H9 (cell line): ENCODE results near the gene UGT1A7. TPM values are rescaled to one million over a fixed set of nuclear protein-coding genes. Genes with fewer than 3 reads are reported as not detected.

ENCODE experiments used
- DNase-seq: peaks from one replicate; pipeline ENCODE4 v3.0.0-alpha.2; 2017
- H2AFZ ChIP-seq: one replicate; pipeline ENCODE4 v1.6.1; 2013; ENCODE audit warnings: mild to moderate bottlenecking, low read length, control low read depth, moderate library complexity
- H2AK5ac ChIP-seq: 2 replicates; pipeline ENCODE4 v1.6.1; 2013; ENCODE audit warnings: low read length, control low read depth, mixed read lengths; ENCODE audit not compliant: insufficient read length
- H2BK120ac ChIP-seq: one replicate; pipeline ENCODE4 v1.6.1; 2013; ENCODE audit warnings: low read depth, mild to moderate bottlenecking, low read length, control low read depth, inconsistent platforms; ENCODE audit not compliant: poor library complexity, severe bottlenecking
- H2BK12ac ChIP-seq: 2 replicates; pipeline ENCODE4 v1.6.1; 2013; ENCODE audit warnings: low read length, control low read depth, mixed read lengths, low read depth; ENCODE audit not compliant: insufficient read length
- H2BK15ac ChIP-seq: 2 replicates; pipeline ENCODE4 v1.6.1; 2013; ENCODE audit warnings: low read depth, low read length, control low read depth
- H2BK20ac ChIP-seq: one replicate; pipeline ENCODE4 v1.6.1; 2013; ENCODE audit warnings: low read depth, mild to moderate bottlenecking, low read length, control low read depth, inconsistent platforms; ENCODE audit not compliant: poor library complexity, severe bottlenecking
- H2BK5ac ChIP-seq: 2 replicates; pipeline ENCODE4 v1.6.1; 2013; ENCODE audit warnings: low read length, control low read depth, mixed read lengths; ENCODE audit not compliant: insufficient read length
- H3K14ac ChIP-seq: 2 replicates; pipeline ENCODE4 v1.6.1; 2013; ENCODE audit warnings: low read length, control low read depth; ENCODE audit not compliant: insufficient read depth
- H3K18ac ChIP-seq: 2 replicates; pipeline ENCODE4 v1.6.1; 2013; ENCODE audit warnings: low read depth, mild to moderate bottlenecking, mixed read lengths, low read length, control low read depth; ENCODE audit not compliant: insufficient read length
- H3K23ac ChIP-seq: 2 replicates; pipeline ENCODE4 v1.6.1; 2013; ENCODE audit warnings: low read length, control low read depth, mixed read lengths, low read depth; ENCODE audit not compliant: insufficient read length
- H3K23me2 ChIP-seq: 2 replicates; pipeline ENCODE4 v1.6.1; 2013; ENCODE audit warnings: low read depth, mild to moderate bottlenecking, mixed read lengths, low read length, control low read depth; ENCODE audit not compliant: insufficient read length, poor library complexity, severe bottlenecking
- H3K27ac ChIP-seq: 2 replicates; pipeline ENCODE4 v1.5.1; 2013; ENCODE audit warnings: low read length, control low read depth, mixed read lengths, low read depth; ENCODE audit not compliant: insufficient read length
- H3K27me3 ChIP-seq: 2 replicates; pipeline ENCODE4 v1.6.1; 2013; ENCODE audit warnings: low read length, control low read depth, inconsistent platforms; ENCODE audit not compliant: insufficient read depth
- H3K4ac ChIP-seq: 2 replicates; pipeline ENCODE4 v1.6.1; 2013; ENCODE audit warnings: low read depth, mild to moderate bottlenecking, control low read depth, inconsistent platforms, low read length, moderate library complexity
- H3K4me1 ChIP-seq: 2 replicates; pipeline ENCODE4 v1.6.1; 2013; ENCODE audit warnings: low read length, control low read depth, inconsistent platforms; ENCODE audit not compliant: insufficient read depth
- H3K4me2 ChIP-seq: 2 replicates; pipeline ENCODE4 v1.6.1; 2013; ENCODE audit warnings: low read length, control low read depth, mixed read lengths; ENCODE audit not compliant: insufficient read length, insufficient read depth
- H3K56ac ChIP-seq: 2 replicates; pipeline ENCODE4 v1.6.1; 2013; ENCODE audit warnings: low read depth, mild to moderate bottlenecking, mixed read lengths, low read length, control low read depth; ENCODE audit not compliant: insufficient read length
- H3K79me1 ChIP-seq: 2 replicates; pipeline ENCODE4 v1.6.1; 2013; ENCODE audit warnings: low read depth, mild to moderate bottlenecking, moderate library complexity, low read length, control low read depth, inconsistent platforms; ENCODE audit not compliant: insufficient read depth, poor library complexity, severe bottlenecking
- H3K79me2 ChIP-seq: 2 replicates; pipeline ENCODE4 v1.6.1; 2013; ENCODE audit warnings: low read length, control low read depth, inconsistent platforms; ENCODE audit not compliant: insufficient read depth
- H3K9ac ChIP-seq: 2 replicates; pipeline ENCODE4 v1.6.1; 2013; ENCODE audit warnings: low read length, control low read depth, mixed read lengths; ENCODE audit not compliant: insufficient read length; ENCODE audit errors: extremely low read depth
- H3K9me3 ChIP-seq: one replicate; pipeline ENCODE4 v1.6.1; 2013; ENCODE audit warnings: low read depth, low read length, inconsistent platforms; ENCODE audit not compliant: control insufficient read depth
- H3T11ph ChIP-seq: one replicate; pipeline ENCODE4 v1.6.1; 2013; ENCODE audit warnings: mild to moderate bottlenecking, low read length, control low read depth, inconsistent platforms
- H4K20me1 ChIP-seq: one replicate; pipeline ENCODE4 v1.6.1; 2013; ENCODE audit not compliant: control insufficient read depth, insufficient read length, insufficient read depth
- H4K5ac ChIP-seq: 2 replicates; pipeline ENCODE4 v1.6.1; 2013; ENCODE audit warnings: low read depth, mild to moderate bottlenecking, mixed read lengths, low read length, control low read depth; ENCODE audit not compliant: insufficient read length
- H4K8ac ChIP-seq: replicated peaks from 2 replicates; pipeline ENCODE4 v1.6.1; 2013; ENCODE audit warnings: low read length, control low read depth, mixed read lengths, low read depth; ENCODE audit not compliant: insufficient read length
- H4K91ac ChIP-seq: 2 replicates; pipeline ENCODE4 v1.6.1; 2013; ENCODE audit warnings: low read depth, mild to moderate bottlenecking, moderate library complexity, mixed read lengths, low read length, control low read depth; ENCODE audit not compliant: insufficient read length
- H3K27ac Mint-ChIP-seq, 3 experiments: 2 replicates in 2 of 3; 3 replicates in 1 of 3; pipeline ENCODE4 v1.8.0; 2020 to 2021; ENCODE audit warnings: mixed read lengths in 3 of 3, mild to moderate bottlenecking in 1 of 3, moderate library complexity in 1 of 3
- H3K27me3 Mint-ChIP-seq: 2 replicates; pipeline ENCODE4 v1.8.0; 2021; ENCODE audit warnings: low read depth, mild to moderate bottlenecking, moderate library complexity, mixed read lengths
- H3K36me3 Mint-ChIP-seq, 3 experiments: 2 replicates in 2 of 3; 3 replicates in 1 of 3; pipeline ENCODE4 v1.8.0; 2020 to 2021; ENCODE audit warnings: low read depth in 3 of 3, mixed read lengths in 3 of 3; ENCODE audit not compliant: insufficient read depth in 1 of 3
- H3K4me1 Mint-ChIP-seq, 2 experiments: 2 replicates each; pipeline ENCODE4 v1.8.0; 2020; ENCODE audit warnings: mixed read lengths in 2 of 2
- H3K4me3 Mint-ChIP-seq, 2 experiments: 2 replicates in 1 of 2; 3 replicates in 1 of 2; pipeline ENCODE4 v1.8.0; 2020 to 2021; ENCODE audit warnings: mild to moderate bottlenecking in 2 of 2, mixed read lengths in 2 of 2, moderate library complexity in 1 of 2
- H3K9me3 Mint-ChIP-seq, 2 experiments: 2 replicates in 1 of 2; 3 replicates in 1 of 2; pipeline ENCODE4 v1.8.0; 2020; ENCODE audit warnings: mild to moderate bottlenecking in 2 of 2, mixed read lengths in 2 of 2, moderate library complexity in 1 of 2
- CTCF ChIP-seq: fragments of 200-600 bp; sonication (generic); conservative IDR thresholded peaks from 3 replicates; pipeline ENCODE4 v1.8.0; 2021; ENCODE audit warnings: antibody characterized with exemption, mild to moderate bottlenecking
- WGBS: extraction: QIAGEN DNeasy Blood & Tissue Kit; methylation state at CpG from one replicate; pipeline ENCODE4 v1.1.7; 2013; ENCODE audit warnings: missing lambda C conversion rate, low lambda C conversion rate, mixed read lengths; ENCODE audit not compliant: insufficient read length; ENCODE audit errors: extremely low coverage; 5-methylcytosine and 5-hydroxymethylcytosine counted together
- total RNA-seq: library from RNA; stranded (reverse); gene quantifications from 2 replicates; pipeline ENCODE4 v1.2.1, GENCODE V29; 2021

The UGT1A7 gene
- total RNA-seq, 1 experiment from 2014 or later = not detected

GRCh38 chr2:233699424-233700027 is 17.8 kb downstream of the UGT1A7 start:
- DNase-seq = no peak
- Histone ChIP-seq H3K79me1 (no peaks in the 10 kb centered on the region), H2BK20ac (no peak overlapping the region), H4K20me1 (no peaks in the 10 kb centered on the region), H3K14ac (no peak overlapping the region), H2AFZ (no peak overlapping the region), H2BK12ac (no peak overlapping the region), H3K79me2 (no peaks in the 10 kb centered on the region), H2BK120ac (no peak overlapping the region), H4K5ac (no peak overlapping the region), H3K18ac (no peak overlapping the region), H3K4ac (no peak overlapping the region), H3K23me2 (no peaks in the 10 kb centered on the region), H4K8ac (no peak overlapping the region), H2BK15ac (0 out of 2 replicates have a peak overlapping the region, but pooled peaks have one; percentile 31), H3K4me2 (no peak overlapping the region), H3K56ac (no peak overlapping the region), H3K23ac (no peak overlapping the region), H3K27ac (no peak overlapping the region), H3T11ph (no peak overlapping the region), H2AK5ac (no peak overlapping the region), H3K4me1 (no peaks in the 10 kb centered on the region), H4K91ac (no peak overlapping the region), H3K9ac (no peak overlapping the region), H3K9me3 (no peaks in the 10 kb centered on the region), H3K27me3 (no peaks in the 10 kb centered on the region), H2BK5ac (no peak overlapping the region)
- no CpG with 5 or more reads among the region's 8 CpGs for WGBS
- H3K27ac Mint-ChIP-seq = peak overlapping the region in 2 of 3 experiments; percentile 88 to 92; a peak in 4 of 7 replicates
- peaks cover 14 to 20% of the 10 kb centered on the region in 2 experiments for H3K4me1 Mint-ChIP-seq
- H3K4me3 Mint-ChIP-seq = no peak overlapping the region
- no peak for TF ChIP-seq CTCF
- H3K36me3 Mint-ChIP-seq = peaks cover 0 to 10% (median 1%) of the 10 kb centered on the region in 3 experiments; a peak in 3 of 7 replicates
- H3K27me3 Mint-ChIP-seq = no peaks in the 10 kb centered on the region
- H3K9me3 Mint-ChIP-seq = peaks cover 4 to 11% of the 10 kb centered on the region in 2 experiments; a peak in 3 of 5 replicates
